ENCODE results near the gene MRPS7.

Gene MRPS7

DNA sequence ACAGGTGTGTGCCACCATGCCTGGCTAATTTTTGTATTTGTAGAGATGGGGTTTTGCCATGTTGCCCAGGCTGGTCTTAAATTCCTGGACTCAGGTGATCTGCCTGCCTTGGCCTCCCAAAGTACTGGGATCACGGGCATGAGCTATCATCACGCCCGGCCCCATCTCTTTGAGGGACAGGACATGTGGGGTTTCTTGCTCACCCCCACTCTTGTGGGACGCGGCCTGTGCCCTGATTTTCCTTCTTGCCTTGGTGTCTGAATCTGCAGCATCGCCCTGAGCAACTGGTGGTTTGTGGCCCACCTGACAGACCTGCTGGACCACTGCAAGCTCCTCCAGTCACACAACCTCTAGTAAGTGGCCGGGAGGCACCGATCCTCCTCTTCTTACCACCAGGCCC is 30.6 kb upstream of the MRPS7 start:
- H3K4me3 ChIP-seq (ENCODE audit: low read depth, low read length): no peak overlapping the region
- TF ChIP-seq, protein P1, sequence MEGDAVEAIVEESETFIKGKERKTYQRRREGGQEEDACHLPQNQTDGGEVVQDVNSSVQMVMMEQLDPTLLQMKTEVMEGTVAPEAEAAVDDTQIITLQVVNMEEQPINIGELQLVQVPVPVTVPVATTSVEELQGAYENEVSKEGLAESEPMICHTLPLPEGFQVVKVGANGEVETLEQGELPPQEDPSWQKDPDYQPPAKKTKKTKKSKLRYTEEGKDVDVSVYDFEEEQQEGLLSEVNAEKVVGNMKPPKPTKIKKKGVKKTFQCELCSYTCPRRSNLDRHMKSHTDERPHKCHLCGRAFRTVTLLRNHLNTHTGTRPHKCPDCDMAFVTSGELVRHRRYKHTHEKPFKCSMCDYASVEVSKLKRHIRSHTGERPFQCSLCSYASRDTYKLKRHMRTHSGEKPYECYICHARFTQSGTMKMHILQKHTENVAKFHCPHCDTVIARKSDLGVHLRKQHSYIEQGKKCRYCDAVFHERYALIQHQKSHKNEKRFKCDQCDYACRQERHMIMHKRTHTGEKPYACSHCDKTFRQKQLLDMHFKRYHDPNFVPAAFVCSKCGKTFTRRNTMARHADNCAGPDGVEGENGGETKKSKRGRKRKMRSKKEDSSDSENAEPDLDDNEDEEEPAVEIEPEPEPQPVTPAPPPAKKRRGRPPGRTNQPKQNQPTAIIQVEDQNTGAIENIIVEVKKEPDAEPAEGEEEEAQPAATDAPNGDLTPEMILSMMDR (IDR thresholded peaks at IDR 0.05; ENCODE audit: low read depth, low read length): no peak

DNA sequence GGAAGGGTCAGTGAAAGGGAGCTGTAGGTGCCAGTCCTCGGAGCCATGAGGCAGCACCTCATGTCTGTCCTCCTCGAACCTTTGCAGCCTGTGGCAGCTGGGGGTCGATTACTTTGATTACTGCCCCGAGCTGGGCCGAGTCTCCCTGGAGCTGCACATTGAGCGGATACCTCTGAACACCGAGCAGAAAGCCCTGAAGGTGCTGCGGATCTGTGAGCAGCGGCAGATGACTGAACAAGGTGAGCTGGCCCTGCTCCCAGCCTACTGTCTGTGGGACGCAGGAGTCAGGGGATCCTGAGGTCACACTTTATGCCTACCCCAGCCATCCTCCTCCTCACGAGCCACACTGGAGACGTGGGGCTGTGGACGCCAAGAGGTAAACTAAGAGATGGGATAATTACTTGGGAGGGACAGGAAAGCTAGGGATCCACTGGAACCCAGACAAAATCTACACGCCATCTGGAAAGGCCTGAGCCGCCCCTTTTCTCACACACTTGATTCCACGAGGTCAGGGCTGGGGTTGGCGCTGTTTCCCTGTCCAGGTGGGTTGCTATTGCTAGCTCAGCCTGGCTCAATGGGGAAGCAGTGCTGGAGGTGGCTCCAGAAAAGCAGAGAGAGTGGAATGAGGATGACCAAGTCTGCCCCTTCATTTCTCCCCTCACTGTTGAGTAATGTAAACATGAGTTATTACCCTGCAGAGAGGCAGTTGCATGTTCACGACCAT is 29.8 kb upstream of the MRPS7 start:
- TF ChIP-seq, protein P1 (IDR thresholded peaks at IDR 0.05; ENCODE audit: low read depth, low read length): no peak
- H3K4me3 ChIP-seq (ENCODE audit: low read depth, low read length): no peak overlapping the region

DNA sequence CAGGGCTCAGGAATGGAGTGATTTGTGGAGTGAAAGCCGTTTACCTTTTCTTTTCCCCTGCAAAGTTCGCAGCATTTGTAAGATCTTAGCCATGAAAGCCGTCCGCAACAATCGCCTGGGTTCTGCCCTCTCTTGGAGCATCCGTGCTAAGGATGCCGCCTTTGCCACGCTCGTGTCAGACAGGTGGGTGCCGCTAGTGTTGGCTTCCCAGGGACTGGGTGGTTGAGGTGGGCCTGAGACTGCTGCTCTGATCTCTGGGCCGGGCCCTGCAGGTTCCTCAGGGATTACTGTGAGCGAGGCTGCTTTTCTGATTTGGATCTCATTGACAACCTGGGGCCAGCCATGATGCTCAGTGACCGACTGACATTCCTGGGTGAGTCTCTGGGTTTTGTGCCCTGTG is 28.9 kb upstream of the MRPS7 start:
- TF ChIP-seq, protein P1 (IDR thresholded peaks at IDR 0.05; ENCODE audit: low read depth, low read length): no peak
- H3K4me3 ChIP-seq (ENCODE audit: low read depth, low read length): no peak overlapping the region

DNA sequence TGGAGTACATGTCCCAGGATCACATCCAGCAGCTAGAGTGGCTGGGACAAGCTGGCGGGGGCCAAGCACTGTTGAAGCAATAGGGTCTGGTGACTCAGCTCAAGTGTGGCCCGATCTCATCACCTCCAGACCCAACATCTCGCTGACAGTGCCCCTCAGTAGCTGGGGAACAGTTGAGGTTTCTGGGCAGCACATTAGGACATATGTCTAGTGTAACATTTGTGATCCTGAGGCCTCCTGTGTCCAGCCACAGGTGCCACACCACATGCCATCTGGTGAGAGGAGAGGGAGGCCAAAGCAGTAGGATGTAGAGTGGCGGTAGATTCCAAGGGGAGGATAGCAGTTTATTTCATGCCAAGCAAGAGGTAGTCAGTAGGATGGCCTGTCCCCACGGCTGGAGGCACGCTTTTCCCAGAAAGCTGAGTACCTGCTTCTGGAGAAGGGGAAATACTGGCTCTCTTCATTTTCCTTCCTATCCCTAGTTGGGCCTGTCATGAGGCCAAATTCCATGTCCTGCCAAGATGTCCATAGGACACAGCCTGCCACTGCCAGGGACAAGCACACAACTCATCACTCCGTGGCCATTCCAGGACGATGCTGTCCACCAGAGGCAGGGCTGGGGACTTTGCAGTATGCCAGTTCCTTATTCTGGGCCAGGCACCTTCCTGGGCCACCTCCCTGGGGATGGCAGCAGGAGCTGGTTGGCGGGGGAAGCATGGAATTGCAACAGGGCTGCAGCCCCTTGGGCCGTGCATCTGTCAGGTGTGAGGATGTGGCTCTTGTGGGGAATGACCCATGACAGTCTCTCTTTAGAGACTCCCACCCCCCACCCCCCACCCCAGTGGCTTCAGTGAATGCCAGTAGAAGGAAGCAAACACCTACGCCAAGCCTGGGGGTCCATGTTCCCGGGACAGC is 24.3 kb upstream of the MRPS7 start:
- H3K4me3 ChIP-seq (ENCODE audit: low read depth, low read length): no peak overlapping the region
- TF ChIP-seq, protein P1 (IDR thresholded peaks at IDR 0.05; ENCODE audit: low read depth, low read length): no peak

DNA sequence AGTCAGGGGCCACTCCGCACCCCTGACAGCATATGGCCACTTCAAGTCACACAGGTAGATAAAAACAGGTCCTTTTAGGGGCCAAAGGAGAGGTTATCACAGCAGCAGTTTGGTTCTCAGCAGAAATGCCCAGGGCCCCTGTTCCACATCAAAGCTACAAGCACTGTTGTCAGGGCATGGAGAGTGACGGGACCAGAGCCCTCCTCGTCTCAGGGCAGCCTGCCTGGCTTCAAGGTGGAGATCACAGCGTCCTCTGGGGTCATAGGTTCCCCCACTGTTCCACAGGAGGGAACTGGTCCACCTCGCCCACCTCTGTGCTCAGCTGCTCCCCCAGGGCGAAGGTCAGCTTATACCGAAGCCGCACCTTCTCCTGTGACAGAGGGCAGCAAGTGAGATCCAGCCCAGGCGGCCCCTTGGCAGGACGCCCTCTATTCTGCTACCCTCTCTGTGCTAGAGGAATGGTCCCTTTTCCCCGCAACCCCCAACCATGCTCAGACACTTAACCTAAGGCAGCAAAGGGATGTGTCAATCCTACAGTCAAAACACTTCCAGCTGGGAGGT is 23.6 kb upstream of the MRPS7 start:
- no peak overlapping the region for H3K4me3 ChIP-seq (ENCODE audit: low read depth, low read length)
- TF ChIP-seq, protein P1 (IDR thresholded peaks at IDR 0.05; ENCODE audit: low read depth, low read length): no peak

DNA sequence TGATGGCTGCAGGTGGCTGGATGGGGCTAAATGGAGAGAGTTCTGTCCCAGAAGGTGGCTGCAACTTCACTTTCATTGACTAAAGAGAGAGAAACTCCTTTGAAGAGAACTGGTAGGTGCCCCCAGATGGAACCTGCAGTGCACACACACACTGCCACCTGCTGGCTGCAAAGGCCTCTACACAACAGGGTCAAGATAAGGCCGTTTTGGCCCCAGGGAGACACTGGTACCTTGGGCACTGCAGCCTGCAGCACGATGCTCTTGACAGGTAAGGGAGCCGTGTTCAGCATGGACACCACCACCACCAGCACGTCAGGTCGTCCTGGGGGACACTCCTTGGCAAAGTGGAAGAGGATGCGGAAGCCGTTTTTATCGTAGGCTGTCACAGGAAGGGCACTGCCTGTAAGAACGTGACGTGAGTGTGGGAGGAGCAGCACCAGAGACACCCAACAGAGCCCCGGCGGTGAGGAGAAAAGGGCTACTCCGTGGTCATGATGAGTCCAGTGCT is 22.9 kb upstream of the MRPS7 start:
- TF ChIP-seq, protein P1 (IDR thresholded peaks at IDR 0.05; ENCODE audit: low read depth, low read length): peak; percentile 76
- H3K4me3 ChIP-seq (ENCODE audit: low read depth, low read length): no peak overlapping the region
